Activated naive CD4-positive, alpha-beta T cell treated with anti-CD3 and anti-CD28 coated beads, Interleukin-2, amount 50 U/mL, for 24 hours (primary cell): Measurements from ENCODE around the gene ABHD6.
A peak's percentile ranks its signal among the peaks of the same experiment; 100 is the strongest.
"Not testable (repeated sequence)": the region's sequence is repeated elsewhere in the genome, so short reads cannot be mapped to it uniquely, and the experiment has no call there.

Experiments
- H3K27ac Mint-ChIP-seq: one replicate; pipeline ENCODE4 v1.8.0; 2021; ENCODE audit warnings: mild to moderate bottlenecking, mixed read lengths
- H3K27me3 Mint-ChIP-seq: one replicate; pipeline ENCODE4 v1.8.0; 2021; ENCODE audit warnings: mixed read lengths
- H3K36me3 Mint-ChIP-seq: one replicate; pipeline ENCODE4 v1.8.0; 2021; ENCODE audit warnings: mixed read lengths
- H3K4me1 Mint-ChIP-seq: one replicate; pipeline ENCODE4 v1.8.0; 2021; ENCODE audit warnings: mixed read lengths
- H3K4me3 Mint-ChIP-seq: one replicate; pipeline ENCODE4 v1.8.0; 2021; ENCODE audit warnings: mild to moderate bottlenecking, mixed read lengths
- H3K9me3 Mint-ChIP-seq: one replicate; pipeline ENCODE4 v1.8.0; 2021; ENCODE audit warnings: mixed read lengths

ABHD6 gene, protein sequence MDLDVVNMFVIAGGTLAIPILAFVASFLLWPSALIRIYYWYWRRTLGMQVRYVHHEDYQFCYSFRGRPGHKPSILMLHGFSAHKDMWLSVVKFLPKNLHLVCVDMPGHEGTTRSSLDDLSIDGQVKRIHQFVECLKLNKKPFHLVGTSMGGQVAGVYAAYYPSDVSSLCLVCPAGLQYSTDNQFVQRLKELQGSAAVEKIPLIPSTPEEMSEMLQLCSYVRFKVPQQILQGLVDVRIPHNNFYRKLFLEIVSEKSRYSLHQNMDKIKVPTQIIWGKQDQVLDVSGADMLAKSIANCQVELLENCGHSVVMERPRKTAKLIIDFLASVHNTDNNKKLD

GRCh38 chr3:58237238-58237940, at the start of gene ABHD6:
Gene ABHD6, plus strand, starts transcription at chr3:58237792. Its CDS starts 18,795 bp downstream, at chr3:58256587.
- no peaks in the 10 kb centered on the region for H3K9me3 Mint-ChIP-seq
- H3K4me3 Mint-ChIP-seq = peak within 1 kb of the TSS; percentile 88

DNA sequence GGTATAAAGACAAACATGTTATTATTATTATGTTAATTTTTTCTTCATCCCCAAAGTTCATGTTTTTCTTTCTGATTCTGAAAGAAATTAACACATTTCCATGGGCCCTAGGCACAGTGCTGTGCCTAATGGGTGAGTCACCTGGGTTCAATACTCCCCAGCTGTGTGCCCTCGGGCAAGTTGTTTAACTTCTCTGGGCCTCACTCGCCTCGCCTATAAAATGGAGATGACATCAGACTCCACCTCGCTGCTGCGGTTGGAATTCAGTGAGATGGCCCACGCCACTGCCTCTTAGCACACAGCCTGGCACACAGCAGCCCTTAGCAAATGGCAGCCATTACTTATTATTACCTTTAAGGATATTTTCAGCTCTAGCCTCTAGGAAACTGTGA, 49.4 kb upstream of the ABHD6 start:
- H3K27me3 Mint-ChIP-seq = no peaks in the 10 kb centered on the region
- H3K4me1 Mint-ChIP-seq = no peaks in the 10 kb centered on the region
- no peaks in the 10 kb centered on the region for H3K9me3 Mint-ChIP-seq
- no peak overlapping the region for H3K27ac Mint-ChIP-seq
- no peaks in the 10 kb centered on the region for H3K36me3 Mint-ChIP-seq
- no peak overlapping the region for H3K4me3 Mint-ChIP-seq

More at GRCh38 chr3:58237238-58237940, at the start of gene ABHD6:
- Mint-ChIP-seq H3K27ac (peak within 1 kb of the TSS; percentile 35), H3K27me3 (peaks cover 4% of the 10 kb centered on the region), H3K4me1 (peaks cover 9% of the 10 kb centered on the region), H3K36me3 (no peaks in the 10 kb centered on the region)

- H3K27ac Mint-ChIP-seq = no peak overlapping the region
These were observed 48.6 kb upstream of the ABHD6 start for GRCh38 chr3:58188921-58189451.

GRCh38 chr3:58189691-58190090, 47.9 kb upstream of the ABHD6 start:
- H3K4me3 Mint-ChIP-seq = no peak overlapping the region
- no peaks in the 10 kb centered on the region for H3K9me3 Mint-ChIP-seq
- no peaks in the 10 kb centered on the region for H3K27me3 Mint-ChIP-seq
- no peaks in the 10 kb centered on the region for H3K36me3 Mint-ChIP-seq
- H3K27ac Mint-ChIP-seq = no peak overlapping the region
- no peaks in the 10 kb centered on the region for H3K4me1 Mint-ChIP-seq

More at GRCh38 chr3:58188921-58189451, 48.6 kb upstream of the ABHD6 start:
- H3K36me3 Mint-ChIP-seq = no peaks in the 10 kb centered on the region
- no peak overlapping the region for H3K4me3 Mint-ChIP-seq
- no peaks in the 10 kb centered on the region for H3K9me3 Mint-ChIP-seq
- no peaks in the 10 kb centered on the region for H3K27me3 Mint-ChIP-seq
- H3K4me1 Mint-ChIP-seq = no peaks in the 10 kb centered on the region

DNA sequence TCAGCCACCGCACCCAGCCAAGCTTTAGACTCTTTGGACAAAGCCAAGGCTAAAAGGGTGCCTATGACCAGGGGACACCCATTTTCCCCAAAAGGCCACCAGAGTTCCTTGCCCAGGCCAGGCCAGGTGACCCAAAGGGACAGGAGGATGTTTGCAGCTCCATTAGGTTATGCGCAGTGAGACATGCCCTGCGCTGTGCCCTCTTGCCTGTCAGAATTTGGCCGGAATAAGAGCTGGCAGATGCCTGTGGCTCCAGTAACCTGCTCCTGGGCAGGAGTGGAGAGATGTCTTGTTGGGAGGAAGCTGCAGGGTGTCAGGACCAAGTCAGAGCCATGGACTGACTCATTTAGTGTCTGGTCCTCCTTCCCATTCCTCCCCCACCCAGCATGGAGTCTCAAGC, 47.3 kb upstream of the ABHD6 start:
- Mint-ChIP-seq H3K4me3 (no peak overlapping the region), H3K9me3 (no peaks in the 10 kb centered on the region), H3K27ac (no peak overlapping the region), H3K27me3 (no peaks in the 10 kb centered on the region), H3K36me3 (no peaks in the 10 kb centered on the region), H3K4me1 (no peaks in the 10 kb centered on the region)

GRCh38 chr3:58190882-58191281, 46.7 kb upstream of the ABHD6 start:
- no peaks in the 10 kb centered on the region for H3K36me3 Mint-ChIP-seq
- H3K4me1 Mint-ChIP-seq = no peaks in the 10 kb centered on the region
- no peaks in the 10 kb centered on the region for H3K27me3 Mint-ChIP-seq
- H3K4me3 Mint-ChIP-seq = no peak overlapping the region
- no peak overlapping the region for H3K27ac Mint-ChIP-seq
- no peaks in the 10 kb centered on the region for H3K9me3 Mint-ChIP-seq

GRCh38 chr3:58191361-58191991, 46.1 kb upstream of the ABHD6 start:
- Mint-ChIP-seq H3K4me3 (no peak overlapping the region), H3K27me3 (no peaks in the 10 kb centered on the region), H3K36me3 (no peaks in the 10 kb centered on the region), H3K4me1 (no peaks in the 10 kb centered on the region), H3K9me3 (no peaks in the 10 kb centered on the region), H3K27ac (no peak overlapping the region)

DNA sequence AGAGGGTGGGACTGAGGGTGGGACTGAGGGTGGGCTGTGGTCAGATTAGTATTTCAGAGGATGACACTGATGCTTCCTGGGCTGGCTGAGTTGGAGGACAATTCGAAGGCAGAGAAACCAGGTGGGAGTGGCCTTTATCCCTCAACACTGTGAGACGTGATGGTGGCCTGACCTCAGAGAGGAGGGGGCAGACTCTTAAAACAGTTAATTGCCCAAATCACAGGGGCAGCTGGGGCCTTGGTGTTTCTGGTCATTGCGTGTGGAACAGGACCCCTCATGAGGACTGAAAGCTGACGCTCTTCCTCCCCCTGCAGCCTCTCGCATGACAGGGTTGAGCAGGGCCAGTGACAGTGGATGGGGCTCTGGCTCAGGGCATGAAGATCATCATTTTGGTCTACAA, 45.5 kb upstream of the ABHD6 start:
- Mint-ChIP-seq H3K4me3 (no peak overlapping the region), H3K36me3 (no peaks in the 10 kb centered on the region), H3K27ac (no peak overlapping the region), H3K27me3 (no peaks in the 10 kb centered on the region), H3K4me1 (no peaks in the 10 kb centered on the region), H3K9me3 (no peaks in the 10 kb centered on the region)

DNA sequence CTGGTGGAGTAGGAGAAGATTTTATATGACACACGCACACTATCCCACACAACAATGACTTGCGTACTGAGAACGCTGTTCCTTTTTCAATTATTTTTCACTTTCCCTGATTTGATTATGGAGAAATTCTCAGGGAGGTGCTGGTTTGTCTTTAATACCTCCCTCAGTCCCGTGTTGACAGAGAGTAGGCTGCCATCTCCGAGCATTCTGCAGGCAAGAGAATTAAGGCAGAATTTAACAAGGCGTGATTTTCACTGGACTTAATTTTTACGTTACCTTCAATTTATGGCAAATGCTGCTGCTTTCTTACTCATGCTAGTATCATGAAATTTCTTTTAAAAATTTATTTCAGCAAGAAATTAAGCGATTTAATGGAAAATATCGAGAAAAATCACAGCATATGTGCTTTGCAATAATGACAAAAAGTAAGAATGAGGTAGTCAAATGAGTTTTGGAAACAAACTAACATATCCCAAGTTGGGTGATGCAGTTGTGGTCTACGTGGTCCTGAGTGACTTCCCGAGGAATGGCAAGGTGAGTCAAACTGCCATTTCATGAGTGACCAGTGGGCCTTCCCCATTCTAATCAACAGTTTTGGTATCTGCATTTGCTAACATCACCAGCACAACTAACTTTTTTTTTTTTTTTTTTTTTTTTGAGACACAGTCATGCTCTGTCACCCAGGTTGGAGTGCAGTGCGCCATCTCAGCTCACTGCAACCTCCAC, 43.7 kb upstream of the ABHD6 start:
- Mint-ChIP-seq H3K27me3 (no peaks in the 10 kb centered on the region), H3K27ac (no peak overlapping the region), H3K36me3 (no peaks in the 10 kb centered on the region), H3K9me3 (no peaks in the 10 kb centered on the region), H3K4me1 (no peaks in the 10 kb centered on the region), H3K4me3 (no peak overlapping the region)

- H3K4me1 Mint-ChIP-seq = peaks cover 5% of the 10 kb centered on the region
- no peak overlapping the region for H3K27ac Mint-ChIP-seq
- peaks cover 4% of the 10 kb centered on the region for H3K9me3 Mint-ChIP-seq
- H3K36me3 Mint-ChIP-seq = no peaks in the 10 kb centered on the region
- no peaks in the 10 kb centered on the region for H3K27me3 Mint-ChIP-seq
- no peak overlapping the region for H3K4me3 Mint-ChIP-seq
These were observed 40.0 kb upstream of the ABHD6 start for GRCh38 chr3:58197588-58197987.

GRCh38 chr3:58198362-58198761, 39.2 kb upstream of the ABHD6 start:
- Mint-ChIP-seq H3K4me1 (peaks cover 5% of the 10 kb centered on the region), H3K9me3 (peaks cover 4% of the 10 kb centered on the region), H3K27ac (no peak overlapping the region), H3K4me3 (no peak overlapping the region), H3K36me3 (no peaks in the 10 kb centered on the region), H3K27me3 (peaks cover 3% of the 10 kb centered on the region)

GRCh38 chr3:58198804-58199203, 38.8 kb upstream of the ABHD6 start:
- Mint-ChIP-seq H3K36me3 (no peaks in the 10 kb centered on the region), H3K9me3 (peaks cover 4% of the 10 kb centered on the region), H3K4me1 (peaks cover 5% of the 10 kb centered on the region), H3K27me3 (peaks cover 3% of the 10 kb centered on the region), H3K4me3 (no peak overlapping the region), H3K27ac (no peak overlapping the region)

GRCh38 chr3:58200121-58200709, 37.4 kb upstream of the ABHD6 start:
- peaks cover 3% of the 10 kb centered on the region for H3K27me3 Mint-ChIP-seq
- no peaks in the 10 kb centered on the region for H3K36me3 Mint-ChIP-seq
- H3K4me3 Mint-ChIP-seq = no peak overlapping the region
- peaks cover 5% of the 10 kb centered on the region for H3K4me1 Mint-ChIP-seq
- H3K27ac Mint-ChIP-seq = no peak overlapping the region
- peaks cover 4% of the 10 kb centered on the region for H3K9me3 Mint-ChIP-seq

DNA sequence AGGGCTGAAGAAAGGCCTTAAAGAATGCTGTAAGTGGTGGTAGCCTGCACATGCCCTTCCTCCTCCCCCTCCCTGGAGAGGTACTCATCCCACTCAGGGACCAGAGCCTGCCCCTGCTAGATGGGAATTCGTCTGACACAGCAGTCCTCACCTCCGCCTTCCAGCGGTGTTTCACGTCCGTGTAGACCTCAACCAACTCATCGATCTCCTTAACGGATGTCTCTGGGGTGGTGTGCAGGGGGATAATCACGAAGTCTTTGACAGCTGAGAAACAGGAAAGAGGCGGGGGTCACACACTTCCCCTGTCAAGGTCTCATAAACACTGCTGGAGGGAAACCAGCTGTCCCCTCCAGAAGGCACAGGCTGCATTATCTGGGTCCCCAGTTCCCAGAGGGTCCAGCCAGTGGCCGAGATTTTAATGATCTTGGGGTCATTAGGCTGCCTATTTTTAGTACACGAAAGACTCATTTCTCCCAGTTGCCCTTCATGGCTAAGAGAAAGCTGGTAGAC, 36.7 kb upstream of the ABHD6 start:
- Mint-ChIP-seq H3K4me1 (peaks cover 5% of the 10 kb centered on the region), H3K4me3 (no peak overlapping the region), H3K9me3 (peaks cover 4% of the 10 kb centered on the region), H3K27ac (no peak overlapping the region), H3K36me3 (no peaks in the 10 kb centered on the region), H3K27me3 (peaks cover 3% of the 10 kb centered on the region)

DNA sequence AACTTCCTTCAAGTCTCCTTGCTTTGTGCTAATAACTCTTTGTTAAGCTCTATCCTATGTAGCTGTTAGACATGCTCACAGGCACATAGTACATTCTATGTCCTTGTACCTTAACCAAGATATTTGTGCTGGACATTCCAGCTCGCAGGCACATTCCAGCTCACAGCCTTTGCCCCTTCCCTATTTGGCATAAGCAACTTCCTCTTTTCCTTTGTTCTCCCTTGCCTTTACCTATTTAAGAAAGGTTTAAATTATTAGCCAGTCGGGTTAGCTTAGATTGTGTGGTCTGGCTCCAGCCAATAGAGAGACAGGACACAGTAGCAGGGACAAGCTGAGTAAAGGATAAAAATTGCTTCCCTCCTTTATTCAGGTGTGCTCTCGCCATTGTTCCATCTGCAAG, 36.1 kb upstream of the ABHD6 start:
- not testable (repeated sequence) for H3K36me3 Mint-ChIP-seq, H3K4me1 Mint-ChIP-seq, H3K4me3 Mint-ChIP-seq, H3K27me3 Mint-ChIP-seq, H3K9me3 Mint-ChIP-seq, H3K27ac Mint-ChIP-seq
